Measurements from ENCODE around the gene GJA4.

Gene GJA4

GRCh38 chr1:34794001-34794789 lies 1.4 kb downstream of the GJA4 start:
- H3K79me2 ChIP-seq: no peaks in the 10 kb centered on the region
- no peaks in the 10 kb centered on the region for H3K9me3 ChIP-seq (ENCODE audit: control insufficient read depth, low read length)
- no peaks in the 10 kb centered on the region for H3K4me1 ChIP-seq
- no peak overlapping the region for H3K27ac ChIP-seq
- no peak overlapping the region for H3K4me2 ChIP-seq (ENCODE audit: low read length)
- H2AFZ ChIP-seq: no peak overlapping the region
- no peak overlapping the region for H3K9ac ChIP-seq
- no peaks in the 10 kb centered on the region for H3K27me3 ChIP-seq (ENCODE audit: control insufficient read depth, insufficient read depth, low read length)
- H3K36me3 ChIP-seq (ENCODE audit: control insufficient read depth, insufficient read depth, low read length): no peaks in the 10 kb centered on the region
- no peak overlapping the region for H3K4me3 ChIP-seq (ENCODE audit: low read depth, low read length)
- TF ChIP-seq, protein P1, sequence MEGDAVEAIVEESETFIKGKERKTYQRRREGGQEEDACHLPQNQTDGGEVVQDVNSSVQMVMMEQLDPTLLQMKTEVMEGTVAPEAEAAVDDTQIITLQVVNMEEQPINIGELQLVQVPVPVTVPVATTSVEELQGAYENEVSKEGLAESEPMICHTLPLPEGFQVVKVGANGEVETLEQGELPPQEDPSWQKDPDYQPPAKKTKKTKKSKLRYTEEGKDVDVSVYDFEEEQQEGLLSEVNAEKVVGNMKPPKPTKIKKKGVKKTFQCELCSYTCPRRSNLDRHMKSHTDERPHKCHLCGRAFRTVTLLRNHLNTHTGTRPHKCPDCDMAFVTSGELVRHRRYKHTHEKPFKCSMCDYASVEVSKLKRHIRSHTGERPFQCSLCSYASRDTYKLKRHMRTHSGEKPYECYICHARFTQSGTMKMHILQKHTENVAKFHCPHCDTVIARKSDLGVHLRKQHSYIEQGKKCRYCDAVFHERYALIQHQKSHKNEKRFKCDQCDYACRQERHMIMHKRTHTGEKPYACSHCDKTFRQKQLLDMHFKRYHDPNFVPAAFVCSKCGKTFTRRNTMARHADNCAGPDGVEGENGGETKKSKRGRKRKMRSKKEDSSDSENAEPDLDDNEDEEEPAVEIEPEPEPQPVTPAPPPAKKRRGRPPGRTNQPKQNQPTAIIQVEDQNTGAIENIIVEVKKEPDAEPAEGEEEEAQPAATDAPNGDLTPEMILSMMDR (IDR thresholded peaks at IDR 0.05): no peak

DNA sequence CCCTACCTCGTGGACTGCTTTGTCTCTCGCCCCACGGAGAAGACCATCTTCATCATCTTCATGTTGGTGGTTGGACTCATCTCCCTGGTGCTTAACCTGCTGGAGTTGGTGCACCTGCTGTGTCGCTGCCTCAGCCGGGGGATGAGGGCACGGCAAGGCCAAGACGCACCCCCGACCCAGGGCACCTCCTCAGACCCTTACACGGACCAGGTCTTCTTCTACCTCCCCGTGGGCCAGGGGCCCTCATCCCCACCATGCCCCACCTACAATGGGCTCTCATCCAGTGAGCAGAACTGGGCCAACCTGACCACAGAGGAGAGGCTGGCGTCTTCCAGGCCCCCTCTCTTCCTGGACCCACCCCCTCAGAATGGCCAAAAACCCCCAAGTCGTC lies 2.0 kb downstream of the GJA4 start:
- no peaks in the 10 kb centered on the region for H3K36me3 ChIP-seq (ENCODE audit: control insufficient read depth, insufficient read depth, low read length)
- no peak overlapping the region for H3K4me2 ChIP-seq (ENCODE audit: low read length)
- no peak overlapping the region for H2AFZ ChIP-seq
- H3K27ac ChIP-seq: no peak overlapping the region
- H3K4me1 ChIP-seq: no peaks in the 10 kb centered on the region
- H3K9me3 ChIP-seq (ENCODE audit: control insufficient read depth, low read length): no peaks in the 10 kb centered on the region
- no peak overlapping the region for H3K4me3 ChIP-seq (ENCODE audit: low read depth, low read length)
- no peaks in the 10 kb centered on the region for H3K79me2 ChIP-seq
- H3K27me3 ChIP-seq (ENCODE audit: control insufficient read depth, insufficient read depth, low read length): no peaks in the 10 kb centered on the region
- H3K9ac ChIP-seq: no peak overlapping the region
- TF ChIP-seq, protein P1 (IDR thresholded peaks at IDR 0.05): no peak

- no peaks in the 10 kb centered on the region for H3K27me3 ChIP-seq (ENCODE audit: control insufficient read depth, insufficient read depth, low read length)
- H2AFZ ChIP-seq: no peak overlapping the region
- no peaks in the 10 kb centered on the region for H3K79me2 ChIP-seq
- H3K27ac ChIP-seq: no peak overlapping the region
- no peak overlapping the region for H3K4me2 ChIP-seq (ENCODE audit: low read length)
- no peaks in the 10 kb centered on the region for H3K4me1 ChIP-seq
- no peaks in the 10 kb centered on the region for H3K36me3 ChIP-seq (ENCODE audit: control insufficient read depth, insufficient read depth, low read length)
- TF ChIP-seq, protein P1 (IDR thresholded peaks at IDR 0.05): no peak
- no peak overlapping the region for H3K9ac ChIP-seq
- H3K4me3 ChIP-seq (ENCODE audit: low read depth, low read length): no peak overlapping the region
- no peaks in the 10 kb centered on the region for H3K9me3 ChIP-seq (ENCODE audit: control insufficient read depth, low read length)
Measured at GRCh38 chr1:34795916-34796315, 3.1 kb downstream of the GJA4 start.

GRCh38 chr1:34796990-34797389 lies 4.2 kb downstream of the GJA4 start:
- no peak overlapping the region for H3K4me2 ChIP-seq (ENCODE audit: low read length)
- H2AFZ ChIP-seq: no peak overlapping the region
- H3K9me3 ChIP-seq (ENCODE audit: control insufficient read depth, low read length): no peaks in the 10 kb centered on the region
- H3K4me3 ChIP-seq (ENCODE audit: low read depth, low read length): peak overlapping the region; percentile 16
- TF ChIP-seq, protein P1 (IDR thresholded peaks at IDR 0.05): no peak
- no peaks in the 10 kb centered on the region for H3K4me1 ChIP-seq
- H3K9ac ChIP-seq: no peak overlapping the region
- H3K79me2 ChIP-seq: no peaks in the 10 kb centered on the region
- H3K27ac ChIP-seq: no peak overlapping the region
- no peaks in the 10 kb centered on the region for H3K27me3 ChIP-seq (ENCODE audit: control insufficient read depth, insufficient read depth, low read length)
- H3K36me3 ChIP-seq (ENCODE audit: control insufficient read depth, insufficient read depth, low read length): no peaks in the 10 kb centered on the region

- Histone ChIP-seq H3K9me3 (ENCODE audit: control insufficient read depth, low read length) (no peaks in the 10 kb centered on the region), H3K27ac (no peak overlapping the region), H3K4me1 (no peaks in the 10 kb centered on the region), H3K4me2 (ENCODE audit: low read length) (no peak overlapping the region), H2AFZ (no peak overlapping the region), H3K36me3 (ENCODE audit: control insufficient read depth, insufficient read depth, low read length) (no peaks in the 10 kb centered on the region), H3K27me3 (ENCODE audit: control insufficient read depth, insufficient read depth, low read length) (no peaks in the 10 kb centered on the region), H3K9ac (no peak overlapping the region), H3K4me3 (ENCODE audit: low read depth, low read length) (no peak overlapping the region), H3K79me2 (no peaks in the 10 kb centered on the region)
- TF ChIP-seq, protein P1 (IDR thresholded peaks at IDR 0.05): no peak
Measured at GRCh38 chr1:34800214-34800613, 7.4 kb downstream of the GJA4 start.

Measured in parathyroid adenoma (tissue), 2 donors.